ENCODE data around the gene KCNMA1.

KCNMA1 gene

DNA sequence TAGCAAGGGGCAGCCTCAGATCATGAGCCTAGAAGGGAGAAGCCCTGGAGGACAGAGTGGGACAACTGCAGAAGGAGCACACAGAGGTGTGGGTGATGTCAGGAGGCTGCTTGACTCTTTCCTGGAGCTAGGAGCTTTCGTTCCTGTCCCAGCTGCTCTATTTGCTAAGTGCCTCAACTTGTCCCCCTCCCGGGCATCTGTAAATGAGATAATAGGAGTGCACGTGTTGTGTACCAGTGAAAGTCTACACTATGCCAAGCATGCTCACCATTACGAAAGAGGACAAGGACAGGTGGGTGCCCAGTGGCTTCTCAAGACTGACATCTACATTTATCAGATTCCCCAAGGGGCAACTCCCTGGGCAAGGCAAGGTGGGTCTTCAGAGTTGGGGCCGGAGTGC, 162.7 kb downstream of the KCNMA1 start:
- DNase-seq = no peak

DNA sequence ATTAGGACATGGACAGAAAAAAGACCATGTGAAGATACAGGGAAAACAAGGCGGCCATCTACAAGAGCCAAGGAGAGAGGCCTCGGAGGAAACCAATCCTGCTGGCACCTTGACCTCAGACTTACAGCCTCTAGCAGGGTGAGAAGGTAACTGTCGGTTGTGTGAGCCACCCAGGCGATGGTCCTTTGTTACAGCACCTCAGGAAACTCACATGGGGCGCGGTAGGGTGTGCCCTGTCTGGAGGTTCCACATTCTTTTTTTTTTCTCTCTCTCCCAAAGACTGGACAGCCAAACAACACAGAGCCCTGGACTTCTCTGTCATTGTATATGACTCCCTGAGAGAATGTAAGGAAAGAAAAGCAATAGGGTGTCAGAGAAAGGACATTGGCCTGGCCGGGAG, 163.2 kb downstream of the KCNMA1 start:
- DNase-seq = no peak

DNA sequence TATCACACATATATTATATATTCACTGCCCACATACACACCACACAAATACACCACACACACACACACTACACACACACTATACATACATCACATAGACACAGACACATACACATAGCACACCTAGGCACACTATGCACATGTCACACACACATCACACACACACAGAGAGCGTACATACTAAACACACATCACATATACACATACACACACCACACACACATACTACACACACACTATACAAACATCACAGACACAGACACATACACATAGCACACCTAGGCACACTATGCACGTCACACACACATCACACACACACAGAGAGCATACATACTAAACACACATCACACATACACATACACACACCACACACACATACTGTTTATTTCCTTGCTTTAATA, 165.5 kb downstream of the KCNMA1 start:
- DNase-seq = no peak

DNA sequence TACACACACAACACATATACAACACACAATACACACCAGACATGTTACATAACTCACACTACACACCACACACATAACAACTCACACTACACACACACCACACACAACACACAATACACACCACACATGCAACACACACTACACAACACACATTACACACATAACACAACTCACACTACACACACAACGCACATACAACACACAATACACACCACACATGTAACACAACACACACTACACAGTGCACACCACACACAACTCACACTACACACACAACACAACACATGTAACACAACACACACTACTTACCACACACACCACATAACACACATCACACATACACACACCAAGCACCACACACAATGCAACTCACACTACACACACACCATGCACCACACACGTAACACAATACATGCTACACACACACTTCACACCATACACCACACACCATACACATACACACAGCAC, 166.5 kb downstream of the KCNMA1 start:
- DNase-seq = no peak

DNA sequence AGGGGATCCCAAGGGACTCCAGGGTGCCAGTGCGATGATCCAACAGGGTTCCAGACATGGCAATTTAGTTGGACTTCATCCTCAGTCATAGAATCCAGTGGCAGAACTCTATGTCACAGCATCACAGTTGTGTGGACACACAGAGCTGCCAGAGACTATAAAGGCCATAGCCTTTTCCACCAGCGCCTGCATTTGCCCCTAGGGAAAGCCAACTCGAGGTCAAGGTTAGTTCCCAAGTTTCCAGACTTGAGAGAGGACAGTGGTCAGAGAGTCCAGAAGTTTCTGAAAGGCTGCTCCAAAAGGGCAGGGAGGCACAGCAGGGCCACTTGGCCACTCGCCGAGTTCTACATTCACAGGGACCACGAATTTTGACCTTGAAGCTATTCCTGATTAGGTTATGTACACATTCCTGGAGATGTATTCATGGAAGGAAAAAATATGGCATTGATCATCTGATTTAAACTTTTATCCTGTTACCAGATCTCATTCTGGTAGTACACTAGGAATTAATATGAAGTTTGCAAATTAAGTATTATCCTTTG, 170.1 kb downstream of the KCNMA1 start:
- no peak for DNase-seq

DNA sequence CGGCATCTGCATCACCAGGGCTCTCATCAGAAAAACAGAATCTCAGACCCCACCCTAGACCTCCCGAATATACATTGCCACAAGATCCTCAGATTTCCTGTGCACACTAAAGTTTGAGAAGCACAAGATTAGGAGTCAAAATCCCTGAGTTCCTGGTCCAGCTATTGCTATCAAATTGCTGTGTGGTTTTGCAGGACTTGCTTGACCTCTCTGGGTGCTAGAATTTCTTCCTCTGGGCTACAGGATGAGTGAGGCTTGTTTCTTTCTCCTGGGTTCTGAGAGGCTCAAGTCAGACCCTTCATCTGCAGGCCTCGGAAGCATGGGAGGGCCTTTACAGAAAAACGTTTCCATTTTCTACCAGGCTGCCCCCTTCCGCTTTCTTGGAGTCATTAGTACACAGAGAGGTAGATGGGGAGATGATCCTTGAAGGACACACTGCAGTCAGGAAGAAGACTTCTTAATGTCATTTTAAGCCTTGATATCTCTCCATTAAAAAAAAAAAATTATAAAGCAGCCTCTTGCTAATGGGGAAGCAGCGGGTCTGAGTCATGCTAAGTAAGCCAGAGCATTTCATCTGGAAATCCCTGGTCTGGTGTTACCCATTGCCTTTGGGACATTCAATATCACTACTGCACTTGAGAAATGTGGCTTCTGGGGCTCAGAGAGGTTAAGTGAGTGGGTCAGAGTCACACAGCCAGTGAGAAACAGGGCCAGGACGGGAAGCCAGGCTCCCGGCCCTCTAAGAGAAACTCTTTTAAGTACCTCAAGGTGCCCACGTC, 173.5 kb downstream of the KCNMA1 start:
- no peak for DNase-seq

DNA sequence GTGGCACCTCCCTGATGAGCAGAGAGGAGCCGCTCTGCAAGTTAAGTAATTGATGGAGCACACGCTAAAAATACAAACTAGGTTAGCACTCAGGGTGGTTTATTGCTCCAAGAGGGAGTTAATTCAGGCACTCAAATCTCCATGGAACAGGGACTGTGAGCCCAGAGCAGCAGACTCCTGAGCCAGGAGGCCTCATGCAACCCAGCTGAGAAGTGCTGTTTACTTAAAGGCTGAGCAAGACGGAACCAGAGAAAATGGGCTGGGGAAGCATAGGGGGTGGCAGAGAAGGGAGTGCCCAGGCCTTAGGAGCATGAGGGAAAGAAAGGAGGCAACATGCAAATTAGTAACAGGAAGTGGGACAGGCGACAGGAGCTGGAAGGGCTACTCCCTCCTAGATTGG, 174.1 kb downstream of the KCNMA1 start:
- no peak for DNase-seq

DNA sequence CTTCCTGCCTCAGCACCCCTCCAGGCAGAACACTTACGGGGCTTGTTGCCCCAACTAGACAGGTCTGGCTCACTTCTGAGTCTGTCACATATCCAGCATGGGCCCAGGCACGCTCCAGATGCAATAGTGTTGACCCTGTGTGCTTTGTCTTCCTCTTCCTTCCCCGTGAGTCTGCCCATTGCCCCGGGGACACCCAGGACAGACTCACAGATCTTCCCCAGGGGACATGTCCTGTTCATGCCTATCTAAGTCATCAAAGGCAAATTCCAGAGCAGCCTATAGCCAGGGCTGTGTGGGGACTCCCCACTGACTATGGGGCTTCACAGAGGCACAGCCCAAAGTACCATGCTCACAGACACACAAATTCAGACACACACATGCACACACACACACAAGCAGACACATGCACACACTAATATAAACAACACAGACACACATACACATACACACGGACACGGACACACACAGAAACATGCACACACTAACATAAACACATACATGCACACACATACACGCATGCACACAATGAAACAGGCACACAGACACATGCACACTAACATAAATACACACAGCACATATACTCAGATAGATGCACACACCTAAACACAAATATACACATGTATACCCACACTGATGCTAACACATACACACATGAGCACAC, 175.8 kb downstream of the KCNMA1 start:
- no peak for DNase-seq

DNA sequence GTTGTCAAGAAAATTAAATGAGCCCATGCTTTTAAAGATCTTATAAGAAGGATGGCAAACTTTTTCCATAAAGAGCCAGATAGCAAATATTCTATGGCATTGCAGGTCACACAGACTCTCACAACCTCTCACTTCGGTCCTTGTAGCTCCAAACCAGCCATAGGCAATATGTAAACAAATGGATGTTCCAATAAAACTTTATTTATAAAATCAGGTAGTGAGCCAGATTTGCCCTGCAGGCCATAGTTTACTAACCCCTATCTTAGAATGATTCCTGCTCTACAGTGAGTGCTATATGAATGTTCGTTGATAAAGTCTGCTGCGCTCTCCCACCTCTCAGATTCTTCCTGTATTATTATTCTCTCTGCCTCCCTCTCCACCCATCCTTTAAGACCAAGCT, 177.7 kb downstream of the KCNMA1 start:
- DNase-seq = no peak

DNA sequence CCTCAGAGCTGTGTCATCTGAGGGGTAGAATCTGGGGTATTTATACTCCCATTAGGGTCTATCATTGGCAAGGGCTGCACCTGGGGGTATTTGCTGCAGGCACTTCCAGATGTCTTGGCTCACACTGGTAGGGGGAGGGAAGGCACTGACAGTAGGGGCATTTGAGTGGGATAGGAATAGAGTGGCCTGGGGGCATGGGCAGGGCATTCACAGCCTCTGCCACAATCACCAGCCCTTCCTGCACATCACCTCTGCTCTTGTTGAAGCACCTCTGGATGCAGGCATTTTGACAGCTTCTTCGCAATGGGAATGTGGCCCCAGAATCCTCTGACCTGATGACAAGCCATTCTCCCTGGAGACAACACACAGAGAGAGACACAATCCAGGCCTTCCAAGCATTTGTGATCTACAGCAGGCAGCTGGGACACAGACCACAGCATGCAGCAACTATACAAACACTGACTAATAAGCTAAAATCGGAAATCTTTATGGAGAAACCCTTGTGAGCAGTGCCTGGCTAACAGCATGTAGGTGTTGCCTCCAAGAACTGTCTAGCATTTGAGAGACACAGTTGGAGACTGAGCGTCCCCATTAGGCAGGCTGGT, 178.5 kb downstream of the KCNMA1 start:
- DNase-seq = no peak

DNA sequence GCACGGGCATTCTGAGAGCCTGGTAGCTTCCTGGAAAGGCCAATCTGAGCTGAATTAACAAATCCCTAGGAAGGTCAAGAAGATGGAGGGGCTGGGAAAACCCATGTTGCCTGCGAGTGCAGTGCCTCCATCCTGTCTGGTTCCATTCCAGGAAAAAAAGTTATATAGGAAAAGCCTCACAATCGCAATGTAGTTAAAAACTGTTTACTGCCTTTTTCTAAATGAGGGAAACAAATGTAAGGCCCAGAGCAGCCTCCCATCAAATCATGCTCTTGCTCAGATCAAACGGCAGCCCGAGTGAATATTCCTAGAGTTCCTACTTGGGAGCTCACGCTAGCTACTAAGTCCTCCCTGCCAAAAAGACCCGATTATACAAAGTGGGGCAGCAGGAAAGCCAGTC, 179.9 kb downstream of the KCNMA1 start:
- no peak for DNase-seq

DNA sequence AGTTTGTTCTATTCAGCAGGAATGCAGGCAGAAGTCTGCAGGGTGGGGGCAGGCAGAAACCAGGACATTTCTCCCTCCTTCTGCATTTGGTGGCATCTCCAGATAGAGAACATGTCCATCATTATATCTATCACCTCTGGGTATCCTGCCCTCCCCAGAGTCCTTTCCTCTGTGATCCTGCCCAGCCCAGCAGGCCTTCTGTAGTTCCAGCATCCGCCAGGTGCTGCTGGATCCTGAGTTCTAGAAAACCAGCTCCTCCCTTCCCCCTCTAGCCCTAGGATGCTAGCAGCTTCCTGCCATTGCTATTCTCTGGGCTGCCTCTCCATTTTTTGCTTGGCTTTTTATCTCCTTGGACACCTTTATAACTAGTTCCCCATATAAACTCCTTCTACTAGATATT, 180.3 kb downstream of the KCNMA1 start:
- no peak for DNase-seq

DNA sequence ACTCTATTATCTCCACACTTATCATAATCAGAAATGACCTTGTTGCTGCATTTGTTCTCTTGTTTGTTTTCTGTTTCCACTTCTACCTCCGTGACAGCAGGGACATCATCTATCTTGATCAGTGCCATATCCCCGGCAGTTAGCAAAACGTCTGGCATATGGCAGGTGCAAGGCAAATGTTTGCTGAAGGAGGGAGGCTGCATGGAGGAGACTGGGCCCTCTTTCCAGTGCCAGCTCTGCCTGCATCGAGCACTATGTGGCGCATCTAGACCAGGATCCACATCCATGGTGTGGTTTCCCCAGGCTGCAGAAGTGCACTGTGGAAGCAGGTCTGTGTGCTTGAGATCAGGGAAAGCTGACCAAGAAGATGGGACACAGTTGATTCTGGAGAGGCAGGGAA, 181.2 kb downstream of the KCNMA1 start:
- DNase-seq = no peak

DNA sequence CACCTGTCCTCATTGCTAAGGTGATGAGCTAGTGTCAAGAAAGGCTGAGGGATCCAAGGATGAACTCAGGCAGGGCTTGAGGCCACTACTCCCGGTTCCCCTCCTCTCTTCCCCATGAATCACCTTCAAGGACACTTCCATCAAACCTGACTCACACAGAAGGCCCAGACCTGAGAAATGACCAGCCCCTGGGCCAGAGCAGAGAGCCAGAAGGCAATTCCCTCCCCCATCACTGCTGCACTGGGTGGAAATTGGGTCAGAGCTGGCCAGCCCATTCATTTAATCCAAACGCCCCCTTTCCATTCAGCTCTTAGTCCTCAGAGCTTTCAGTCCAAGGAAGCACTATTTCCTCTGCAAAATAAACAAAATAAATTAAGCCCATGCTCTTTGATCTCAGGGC, 182.0 kb downstream of the KCNMA1 start:
- DNase-seq = no peak

DNA sequence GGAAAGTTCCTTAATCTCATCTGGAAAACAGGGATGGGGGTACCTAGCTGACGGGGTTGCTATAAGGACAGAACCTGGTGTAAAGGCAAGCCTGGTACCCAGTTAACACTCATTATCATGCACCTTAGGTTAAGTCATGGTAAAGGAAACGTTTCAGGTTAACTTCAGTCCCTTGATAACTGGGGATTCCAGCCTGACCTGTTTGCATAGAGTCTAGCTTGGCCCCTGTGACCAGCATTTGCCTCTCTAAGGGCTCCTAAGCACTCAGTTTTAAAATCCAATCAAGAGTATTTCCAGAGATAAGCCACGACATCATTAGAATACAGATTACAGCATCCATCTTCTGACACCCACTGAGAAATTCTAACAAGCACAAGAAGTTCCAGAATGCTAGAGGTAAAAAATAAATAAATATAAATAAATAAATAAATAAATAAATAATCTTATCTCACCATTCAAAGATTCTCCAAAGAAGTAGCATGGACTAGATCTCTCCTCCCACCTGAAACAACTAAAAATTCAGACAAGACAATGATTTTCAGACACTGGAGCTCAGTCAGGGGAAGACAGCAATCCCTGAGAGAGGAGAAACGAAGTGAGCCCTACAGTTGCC, 184.6 kb downstream of the KCNMA1 start:
- DNase-seq = no peak

DNA sequence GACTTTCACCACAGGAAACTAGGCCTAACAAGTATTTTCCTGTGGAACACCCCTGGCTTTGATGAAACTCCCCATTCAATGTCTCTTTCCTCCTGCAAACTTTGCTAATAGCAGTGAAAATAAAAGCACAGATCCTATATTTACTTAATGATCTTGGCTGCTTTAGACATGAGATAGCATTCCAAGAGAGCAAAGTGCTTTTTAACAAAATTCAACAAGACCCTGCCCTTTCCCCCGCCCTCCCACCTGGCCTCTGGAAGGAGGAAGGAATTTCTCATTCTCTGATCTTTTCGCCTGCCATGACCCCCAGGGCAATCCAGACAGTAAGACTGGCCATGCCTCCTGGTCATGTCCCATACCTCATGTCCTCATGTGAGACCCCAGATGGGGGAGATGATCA, 185.7 kb downstream of the KCNMA1 start:
- DNase-seq = no peak

DNA sequence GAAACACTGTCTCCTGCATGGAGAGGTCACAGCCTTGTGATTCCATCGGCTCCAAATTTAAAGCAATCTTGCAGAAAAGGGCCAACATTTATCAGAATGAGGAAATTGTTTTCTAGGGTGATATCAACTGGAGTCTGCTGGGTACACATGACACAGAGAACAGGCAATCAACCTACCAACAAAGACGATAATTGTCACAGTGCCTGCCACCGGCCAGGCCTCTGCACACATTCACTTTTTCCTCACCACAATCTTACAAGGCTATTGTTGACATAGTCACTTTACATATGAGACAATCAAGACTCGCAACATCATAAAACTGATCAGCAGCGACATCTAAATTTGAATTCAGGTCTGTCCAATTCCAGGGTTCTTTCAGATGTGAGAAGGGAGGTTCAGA, 189.4 kb downstream of the KCNMA1 start:
- no peak for DNase-seq

DNA sequence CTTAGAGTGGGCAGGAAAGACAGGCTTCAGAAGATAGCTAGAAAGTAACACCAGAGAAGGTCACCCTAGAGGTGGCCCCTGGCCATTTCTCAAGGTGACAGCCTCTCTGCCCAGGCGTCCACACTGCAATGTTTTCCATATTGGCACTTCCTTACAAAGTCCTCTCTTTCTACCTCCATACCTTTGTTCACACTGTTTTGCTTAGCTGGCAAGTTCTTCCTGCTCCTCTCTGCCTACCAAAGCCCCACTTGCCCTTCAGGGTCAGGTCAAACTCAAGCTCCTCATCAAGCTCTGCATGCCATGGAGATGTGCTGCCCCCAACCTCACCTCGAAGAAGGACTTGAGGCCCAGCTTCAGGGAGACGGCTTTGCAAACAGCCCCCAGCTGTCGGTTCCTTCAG, 190.9 kb downstream of the KCNMA1 start:
- DNase-seq = no peak

DNA sequence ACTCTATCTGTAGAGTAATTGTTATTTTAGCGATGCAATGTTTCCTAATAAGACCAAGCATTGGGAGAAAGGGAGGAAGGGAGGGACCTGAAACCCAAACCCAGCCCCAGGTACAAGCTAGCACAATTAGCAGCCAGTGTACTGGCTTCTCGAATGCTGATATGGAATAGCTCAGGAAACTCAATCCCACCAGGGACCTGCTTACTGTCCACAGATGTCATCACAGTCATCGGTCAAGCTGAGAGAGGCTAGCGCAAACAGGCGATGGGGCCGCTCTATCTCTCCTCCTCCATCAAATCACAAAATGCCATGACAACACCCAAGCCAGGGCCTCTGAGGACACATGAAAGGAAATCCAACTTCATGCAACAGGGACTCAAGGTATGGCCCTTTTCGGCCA, 192.1 kb downstream of the KCNMA1 start:
- DNase-seq = no peak

DNA sequence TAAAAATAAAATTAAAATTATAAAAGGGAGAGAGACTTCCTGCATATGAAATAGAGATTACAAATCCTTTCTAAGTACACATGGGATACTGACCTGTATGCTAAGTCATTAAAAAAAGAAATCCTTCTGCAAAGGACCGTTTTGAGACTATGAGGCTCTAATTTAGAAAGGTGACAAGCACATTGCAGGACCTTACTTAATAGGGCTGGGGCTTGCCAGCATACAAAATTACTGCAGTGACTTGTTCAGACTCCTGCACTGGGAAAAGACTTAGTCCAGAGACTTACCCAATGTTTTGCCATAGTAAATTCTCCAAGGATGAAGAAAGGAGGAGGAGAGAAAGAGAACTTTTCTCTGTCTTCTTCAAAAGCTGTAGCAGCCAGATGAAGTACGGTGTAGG, 193.6 kb downstream of the KCNMA1 start:
- DNase-seq = no peak

DNA sequence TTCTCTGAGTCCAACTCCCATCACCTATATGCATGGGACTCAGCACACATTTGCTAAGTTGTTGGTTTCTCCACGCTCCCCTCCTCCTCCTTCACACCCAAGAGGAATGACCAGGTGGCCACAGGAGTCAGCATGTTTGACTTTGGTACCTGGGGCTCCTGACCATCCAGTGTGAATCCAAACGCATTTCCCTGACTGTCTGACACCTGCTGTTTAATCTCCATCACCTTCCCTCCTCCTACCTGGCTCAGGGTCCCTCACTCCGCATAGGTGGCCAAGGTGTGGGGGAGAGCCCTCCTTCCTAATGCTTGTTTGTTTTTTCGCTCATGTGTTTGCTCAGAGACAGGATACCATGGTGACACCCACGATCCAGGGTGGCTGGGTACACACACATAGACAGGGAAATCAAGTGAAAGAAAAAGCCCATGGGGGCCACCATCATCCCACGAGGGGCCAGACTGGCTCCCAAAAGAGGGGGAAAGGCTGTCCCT, 194.9 kb downstream of the KCNMA1 start:
- DNase-seq = no peak

DNA sequence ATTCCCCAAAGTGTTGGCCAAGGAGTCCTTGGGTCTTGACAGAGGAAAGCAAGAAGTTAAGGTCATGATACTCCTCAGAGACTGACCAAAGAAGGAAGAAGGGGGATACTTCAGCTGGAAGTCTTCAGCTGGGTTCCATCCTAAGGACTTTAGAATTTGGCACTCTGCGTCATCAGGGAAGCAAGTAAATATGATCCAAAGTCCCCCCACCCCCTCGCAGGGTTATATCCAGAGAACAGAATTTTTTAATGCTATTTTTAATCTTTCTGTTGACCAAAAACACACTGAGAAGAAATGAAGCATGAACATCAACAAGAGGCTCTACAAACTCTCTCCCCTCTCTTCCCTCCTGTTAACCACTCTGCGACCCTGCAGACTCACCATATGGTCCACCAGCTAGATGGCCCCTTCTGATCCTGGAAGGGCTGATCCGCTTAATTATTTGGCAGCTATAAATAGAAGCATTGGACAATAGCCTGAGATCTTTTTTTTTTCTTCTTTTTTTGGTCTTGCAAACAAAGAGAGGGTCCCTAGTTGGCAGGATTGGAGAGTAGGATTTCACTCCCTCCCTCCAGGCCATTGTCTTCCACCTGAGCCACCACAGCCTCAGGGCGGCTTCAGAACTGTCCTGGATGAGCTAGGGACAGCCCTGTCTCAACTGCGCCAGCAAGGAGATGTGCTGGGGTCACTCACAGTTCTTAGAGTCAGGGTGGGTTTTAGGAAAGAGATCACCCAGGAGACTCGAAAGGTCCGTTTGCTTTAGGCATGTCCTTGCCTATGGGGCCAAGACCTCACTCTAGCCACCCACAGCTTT, 196.0 kb downstream of the KCNMA1 start:
- no peak for DNase-seq
